HL-60 (cell line): ENCODE data around the gene OR4D6.

Source experiments
- DNase-seq, 2 experiments: peaks; one replicate each; pipeline ENCODE4 v3.0.0-alpha.2; 2010 to 2020; ENCODE audit warnings: low read depth in 1 of 2, low spot score in 1 of 2
- H3K27ac ChIP-seq: fragments of 250-450 bp; sonication (Bioruptor Pico); replicated peaks from 2 replicates; pipeline ENCODE4 v1.5.1; 2020; ENCODE audit warnings: mild to moderate bottlenecking, moderate library complexity
- H3K27me3 ChIP-seq: fragments of 250-450 bp; sonication (Bioruptor Pico); 2 replicates; pipeline ENCODE4 v1.5.1; 2021; ENCODE audit warnings: mild to moderate bottlenecking, moderate library complexity; ENCODE audit not compliant: insufficient read depth, poor library complexity, severe bottlenecking
- H3K4me3 ChIP-seq: replicated peaks from 2 replicates; pipeline ENCODE4 v1.5.1; 2011; ENCODE audit warnings: mild to moderate bottlenecking, control low read depth, low read length; ENCODE audit not compliant: insufficient read depth
- CTCF ChIP-seq: IDR thresholded peaks from one replicate; pipeline ENCODE4 v1.5.1; 2011; ENCODE audit warnings: low read length, control low read depth, inconsistent platforms; ENCODE audit not compliant: insufficient read depth
- GABPA ChIP-seq: IDR thresholded peaks from 2 replicates; pipeline ENCODE4 v1.6.1; 2012; ENCODE audit warnings: low read depth
- POLR2AphosphoS5 ChIP-seq: IDR thresholded peaks from 2 replicates; pipeline ENCODE4 v1.6.1; 2012; ENCODE audit warnings: low read depth
- REST ChIP-seq: IDR thresholded peaks from 2 replicates; pipeline ENCODE4 v1.6.1; 2012; ENCODE audit warnings: low read depth; ENCODE audit not compliant: insufficient replicate concordance
- SPI1 ChIP-seq: IDR thresholded peaks from 2 replicates; pipeline ENCODE4 v1.6.1; 2012; ENCODE audit warnings: low read depth, mild to moderate bottlenecking, borderline replicate concordance
- long read RNA-seq: library from polyadenylated mRNA; unstranded; transcript quantifications from one replicate; pipeline ENCODE4 v2.0.0, GENCODE V29; 2020

Gene OR4D6
- long read RNA-seq: 0 reads

- no peak within 1 kb of the TSS for H3K27ac ChIP-seq
- H3K27me3 ChIP-seq: peaks cover 2% of the 10 kb centered on the region
- no peak within 1 kb of the TSS for H3K4me3 ChIP-seq
- DNase-seq: no peak
- TF ChIP-seq POLR2AphosphoS5 (no peak), CTCF (no peak), GABPA (no peak), SPI1 (no peak), REST (no peak)
These were observed at the start of gene OR4D6 for GRCh38 chr11:59456661-59457060. OR4D6 (plus strand) TSS chr11:59456961; CDS start chr11:59456961, 0 bp downstream.

GRCh38 chr11:59413646-59414045 is 43.1 kb upstream of the OR4D6 start:
- Histone ChIP-seq H3K27ac (no peak overlapping the region), H3K4me3 (no peak overlapping the region), H3K27me3 (no peaks in the 10 kb centered on the region)
- DNase-seq: peak; percentile 4 to 46
- TF ChIP-seq SPI1 (peak; percentile 69; the same call in 1 of the 2 replicates), REST (no peak), POLR2AphosphoS5 (peak; percentile 34; the same call in 1 of the 2 replicates), CTCF (no peak)

GRCh38 chr11:59415111-59415510 is 41.6 kb upstream of the OR4D6 start:
- H3K27ac ChIP-seq: no peak overlapping the region
- H3K27me3 ChIP-seq: no peaks in the 10 kb centered on the region
- TF ChIP-seq CTCF: no peak
- no peak for TF ChIP-seq GABPA
- TF ChIP-seq REST: no peak
- TF ChIP-seq SPI1: no peak
- H3K4me3 ChIP-seq: no peak overlapping the region
- DNase-seq: peak in 1 of 2 experiments; percentile 10
